ENCODE measurements around the gene PRPF19. TPM values are rescaled to one million over a fixed set of nuclear protein-coding genes. Genes with fewer than 3 reads are reported as not detected.

PRPF19 gene
- total and polyA plus RNA-seq, 2 donors, result 49.2 to 74.9 TPM

GRCh38 chr11:60928563-60929001 is 22.2 kb upstream of the PRPF19 start:
- H3K27ac ChIP-seq (ENCODE audit: low read depth in 1 of 2, low read length in 1 of 2), result no peak overlapping the region
- DNase-seq (ENCODE audit: low read depth in 6 of 9, low spot score in 9 of 9), result no peak
- WGBS, result 98% methylated on average over 20 of the region's 20 CpGs
- H3K4me3 ChIP-seq (ENCODE audit: low read length in 2 of 2), result no peak overlapping the region
- H3K9me3 ChIP-seq (ENCODE audit: control insufficient read depth in 2 of 2, insufficient read depth in 1 of 2, low read length in 1 of 2), result peaks cover 0 to 7% of the 10 kb centered on the region in 2 donors
- H3K4me1 ChIP-seq (ENCODE audit: control insufficient read depth in 2 of 2, insufficient read depth in 2 of 2, low read length in 2 of 2), result peaks cover 7 to 23% of the 10 kb centered on the region in 2 donors
- H3K27me3 ChIP-seq (ENCODE audit: control insufficient read depth in 2 of 2, insufficient read depth in 1 of 2, low read length in 1 of 2), result peaks cover 15 to 76% of the 10 kb centered on the region in 2 donors
- peaks cover 0 to 2% of the 10 kb centered on the region in 2 donors for H3K36me3 ChIP-seq (ENCODE audit: control insufficient read depth in 2 of 2, insufficient read depth in 2 of 2, low read length in 1 of 2)

DNA sequence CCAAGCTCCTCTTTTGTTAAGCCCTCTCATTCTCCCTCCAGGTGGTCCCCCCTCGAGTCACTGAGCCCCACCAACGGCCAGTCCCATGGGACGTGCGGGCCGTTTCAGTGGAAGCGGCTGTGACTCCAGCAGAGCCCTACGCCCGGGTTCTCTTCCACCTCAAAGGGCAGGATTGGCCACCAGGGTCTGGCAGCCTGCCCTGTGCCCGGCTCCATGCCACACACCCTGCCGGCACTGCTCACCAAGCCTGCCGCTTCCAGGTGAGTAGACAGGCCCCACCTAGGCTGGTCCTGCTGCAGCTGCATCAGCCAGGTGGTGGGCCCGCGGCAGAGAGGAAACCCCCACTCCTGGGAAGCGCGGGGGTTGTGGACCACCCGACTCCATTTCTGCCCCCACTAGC is 21.2 kb upstream of the PRPF19 start:
- H3K9me3 ChIP-seq (ENCODE audit: control insufficient read depth in 2 of 2, insufficient read depth in 1 of 2, low read length in 1 of 2), result peaks cover 0 to 7% of the 10 kb centered on the region in 2 donors
- 86% methylated on average over 16 of the region's 16 CpGs for WGBS
- peaks cover 8 to 11% of the 10 kb centered on the region in 2 donors for H3K36me3 ChIP-seq (ENCODE audit: control insufficient read depth in 2 of 2, insufficient read depth in 2 of 2, low read length in 1 of 2)
- no peak for DNase-seq (ENCODE audit: low read depth in 6 of 9, low spot score in 9 of 9)
- no peak overlapping the region for H3K4me3 ChIP-seq (ENCODE audit: low read length in 2 of 2)
- H3K27ac ChIP-seq (ENCODE audit: low read depth in 1 of 2, low read length in 1 of 2), result no peak overlapping the region
- H3K4me1 ChIP-seq (ENCODE audit: control insufficient read depth in 2 of 2, insufficient read depth in 2 of 2, low read length in 2 of 2), result peaks cover 7 to 24% of the 10 kb centered on the region in 2 donors
- H3K27me3 ChIP-seq (ENCODE audit: control insufficient read depth in 2 of 2, insufficient read depth in 1 of 2, low read length in 1 of 2), result peaks cover 18 to 84% of the 10 kb centered on the region in 2 donors

- Histone ChIP-seq H3K27ac (ENCODE audit: low read depth in 1 of 2, low read length in 1 of 2) (no peak overlapping the region), H3K4me3 (ENCODE audit: low read length in 2 of 2) (no peak overlapping the region), H3K9me3 (ENCODE audit: control insufficient read depth in 2 of 2, insufficient read depth in 1 of 2, low read length in 1 of 2) (peaks cover 0 to 7% of the 10 kb centered on the region in 2 donors), H3K27me3 (ENCODE audit: control insufficient read depth in 2 of 2, insufficient read depth in 1 of 2, low read length in 1 of 2) (peaks cover 18 to 84% of the 10 kb centered on the region in 2 donors), H3K4me1 (ENCODE audit: control insufficient read depth in 2 of 2, insufficient read depth in 2 of 2, low read length in 2 of 2) (peaks cover 7 to 24% of the 10 kb centered on the region in 2 donors), H3K36me3 (ENCODE audit: control insufficient read depth in 2 of 2, insufficient read depth in 2 of 2, low read length in 1 of 2) (peaks cover 12 to 16% of the 10 kb centered on the region in 2 donors)
- DNase-seq (ENCODE audit: low read depth in 6 of 9, low spot score in 9 of 9), result no peak
- WGBS, result 95% methylated on average over 8 of the region's 8 CpGs
Measured at GRCh38 chr11:60927061-60927592, 20.7 kb upstream of the PRPF19 start.

DNA sequence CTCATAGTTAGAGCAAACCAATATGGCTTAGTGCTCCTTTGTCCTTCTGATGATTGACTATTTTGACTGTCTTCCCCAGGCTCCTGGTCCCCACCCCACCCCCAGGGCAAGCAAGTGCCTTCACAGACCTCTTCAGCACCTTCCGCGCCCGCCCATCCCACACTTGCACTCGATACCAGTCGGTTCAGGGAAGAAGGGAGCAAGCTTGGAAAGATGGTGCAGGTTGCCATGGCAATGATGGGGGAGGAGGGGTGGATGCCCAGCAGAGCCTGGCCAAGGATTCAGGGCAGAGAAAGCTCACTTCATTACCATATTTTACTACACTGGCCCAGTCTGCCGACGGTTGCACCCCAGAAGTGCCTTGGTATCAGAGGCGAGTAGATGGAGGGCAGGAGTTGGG is 20.1 kb upstream of the PRPF19 start:
- Histone ChIP-seq H3K36me3 (ENCODE audit: control insufficient read depth in 2 of 2, insufficient read depth in 2 of 2, low read length in 1 of 2) (peaks cover 19 to 22% of the 10 kb centered on the region in 2 donors), H3K27ac (ENCODE audit: low read depth in 1 of 2, low read length in 1 of 2) (no peak overlapping the region), H3K9me3 (ENCODE audit: control insufficient read depth in 2 of 2, insufficient read depth in 1 of 2, low read length in 1 of 2) (peaks cover 0 to 7% of the 10 kb centered on the region in 2 donors), H3K4me3 (ENCODE audit: low read length in 2 of 2) (no peak overlapping the region), H3K27me3 (ENCODE audit: control insufficient read depth in 2 of 2, insufficient read depth in 1 of 2, low read length in 1 of 2) (peaks cover 18 to 79% of the 10 kb centered on the region in 2 donors), H3K4me1 (ENCODE audit: control insufficient read depth in 2 of 2, insufficient read depth in 2 of 2, low read length in 2 of 2) (peaks cover 7 to 24% of the 10 kb centered on the region in 2 donors)
- WGBS, result 97% methylated on average over 8 of the region's 8 CpGs
- no peak for DNase-seq (ENCODE audit: low read depth in 6 of 9, low spot score in 9 of 9)

DNA sequence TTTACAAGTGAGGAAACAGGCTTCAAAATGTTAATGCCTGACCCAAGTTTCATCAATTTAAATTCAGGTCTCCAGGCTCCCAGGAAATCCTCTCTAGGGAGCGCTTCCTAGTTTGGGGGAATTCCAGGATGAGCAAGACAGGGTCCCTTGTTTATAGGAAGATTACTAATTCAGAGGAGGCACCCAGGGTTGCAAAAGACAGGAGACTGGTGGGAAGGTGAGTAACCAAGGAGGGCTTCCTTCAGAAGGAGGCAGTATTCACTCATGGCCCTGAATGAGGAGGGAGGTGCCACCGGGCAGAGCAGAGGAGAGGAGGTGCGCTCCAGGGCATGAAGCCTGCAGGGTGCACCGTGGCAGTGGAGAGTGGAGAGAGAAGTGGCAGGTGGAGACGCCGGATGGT is 19.5 kb upstream of the PRPF19 start:
- Histone ChIP-seq H3K27ac (ENCODE audit: low read depth in 1 of 2, low read length in 1 of 2) (no peak overlapping the region), H3K4me1 (ENCODE audit: control insufficient read depth in 2 of 2, insufficient read depth in 2 of 2, low read length in 2 of 2) (peaks cover 7 to 24% of the 10 kb centered on the region in 2 donors), H3K9me3 (ENCODE audit: control insufficient read depth in 2 of 2, insufficient read depth in 1 of 2, low read length in 1 of 2) (peaks cover 0 to 7% of the 10 kb centered on the region in 2 donors), H3K4me3 (ENCODE audit: low read length in 2 of 2) (no peak overlapping the region), H3K36me3 (ENCODE audit: control insufficient read depth in 2 of 2, insufficient read depth in 2 of 2, low read length in 1 of 2) (peaks cover 25 to 29% of the 10 kb centered on the region in 2 donors), H3K27me3 (ENCODE audit: control insufficient read depth in 2 of 2, insufficient read depth in 1 of 2, low read length in 1 of 2) (peaks cover 18 to 74% of the 10 kb centered on the region in 2 donors)
- no peak for DNase-seq (ENCODE audit: low read depth in 6 of 9, low spot score in 9 of 9)
- 77% methylated on average over 6 of the region's 6 CpGs for WGBS

- peaks cover 32 to 36% of the 10 kb centered on the region in 2 donors for H3K36me3 ChIP-seq (ENCODE audit: control insufficient read depth in 2 of 2, insufficient read depth in 2 of 2, low read length in 1 of 2)
- peak in 1 of 9 donors; percentile 25 for DNase-seq (ENCODE audit: low read depth in 6 of 9, low spot score in 9 of 9)
- H3K27ac ChIP-seq (ENCODE audit: low read depth in 1 of 2, low read length in 1 of 2), result no peak overlapping the region
- H3K4me1 ChIP-seq (ENCODE audit: control insufficient read depth in 2 of 2, insufficient read depth in 2 of 2, low read length in 2 of 2), result peaks cover 7 to 24% of the 10 kb centered on the region in 2 donors
- peak overlapping the region; percentile 20 to 49 for H3K4me3 ChIP-seq (ENCODE audit: low read length in 2 of 2)
- H3K9me3 ChIP-seq (ENCODE audit: control insufficient read depth in 2 of 2, insufficient read depth in 1 of 2, low read length in 1 of 2), result peaks cover 0 to 7% of the 10 kb centered on the region in 2 donors
- peaks cover 18 to 67% of the 10 kb centered on the region in 2 donors for H3K27me3 ChIP-seq (ENCODE audit: control insufficient read depth in 2 of 2, insufficient read depth in 1 of 2, low read length in 1 of 2)
- 8% methylated on average over 35 of the region's 35 CpGs for WGBS
Measured at GRCh38 chr11:60924906-60925853, 18.8 kb upstream of the PRPF19 start.

DNA sequence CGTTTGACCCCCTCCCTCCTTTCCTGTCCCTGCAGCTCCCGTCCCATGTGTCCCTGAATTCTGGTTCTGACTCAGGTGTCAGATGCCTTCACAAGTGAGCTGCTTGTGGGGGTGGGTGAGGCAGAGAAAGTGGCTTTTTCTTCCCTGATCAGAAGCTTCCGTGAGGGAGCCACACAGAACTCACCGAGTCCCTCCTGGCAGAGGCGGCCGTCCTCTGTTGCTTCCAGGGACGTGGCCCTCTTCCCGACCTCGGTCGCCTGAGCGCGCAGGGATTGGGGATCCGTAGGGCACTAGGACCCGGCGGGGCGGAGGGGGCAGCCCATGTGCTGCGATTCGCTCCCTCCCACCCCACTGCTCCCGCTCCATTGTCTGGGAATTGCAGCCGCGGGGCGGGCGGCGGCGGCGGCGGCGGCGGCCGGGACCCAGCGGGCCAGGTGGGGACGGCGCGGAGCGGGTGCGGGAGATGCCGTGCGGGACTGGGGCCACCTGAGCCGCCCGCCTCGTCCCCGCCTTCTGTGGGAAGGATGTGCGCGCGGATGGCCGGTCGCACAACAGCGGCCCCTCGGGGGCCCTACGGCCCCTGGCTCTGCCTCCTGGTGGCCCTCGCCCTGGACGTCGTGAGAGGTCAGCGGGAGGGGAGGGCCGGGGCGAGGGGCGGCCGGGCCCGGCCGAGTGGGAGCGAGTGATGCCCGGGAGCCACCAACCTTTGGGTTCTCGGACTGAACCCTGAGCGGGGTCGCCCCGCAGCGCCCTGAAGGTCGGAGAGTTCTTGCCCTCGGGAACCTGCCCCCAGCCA is 17.9 kb upstream of the PRPF19 start, which contains the start of gene TMEM132A:
Gene TMEM132A (plus strand): TSS at position 351 of the 796 bp plus-strand sequence. CDS start 174 bp downstream, at position 525.
- no peak within 1 kb of the TSS for H3K27ac ChIP-seq (ENCODE audit: low read depth in 1 of 2, low read length in 1 of 2)

GRCh38 chr11:60923800-60924109 is 17.4 kb upstream of the PRPF19 start:
- peaks cover 7 to 29% of the 10 kb centered on the region in 2 donors for H3K4me1 ChIP-seq (ENCODE audit: control insufficient read depth in 2 of 2, insufficient read depth in 2 of 2, low read length in 2 of 2)
- no peak overlapping the region for H3K27ac ChIP-seq (ENCODE audit: low read depth in 1 of 2, low read length in 1 of 2)
- peaks cover 41% of the 10 kb centered on the region in 2 donors for H3K36me3 ChIP-seq (ENCODE audit: control insufficient read depth in 2 of 2, insufficient read depth in 2 of 2, low read length in 1 of 2)
- peaks cover 0 to 7% of the 10 kb centered on the region in 2 donors for H3K9me3 ChIP-seq (ENCODE audit: control insufficient read depth in 2 of 2, insufficient read depth in 1 of 2, low read length in 1 of 2)
- peaks cover 18 to 54% of the 10 kb centered on the region in 2 donors for H3K27me3 ChIP-seq (ENCODE audit: control insufficient read depth in 2 of 2, insufficient read depth in 1 of 2, low read length in 1 of 2)
- WGBS, result 75% methylated on average over 6 of the region's 6 CpGs
- DNase-seq (ENCODE audit: low read depth in 6 of 9, low spot score in 9 of 9), result no peak
- H3K4me3 ChIP-seq (ENCODE audit: low read length in 2 of 2), result no peak overlapping the region

More for the DNA sequence above, 17.9 kb upstream of the PRPF19 start, which contains the start of gene TMEM132A:
- no peak for DNase-seq (ENCODE audit: low read depth in 6 of 9, low spot score in 9 of 9)
- peaks cover 18 to 60% of the 10 kb centered on the region in 2 donors for H3K27me3 ChIP-seq (ENCODE audit: control insufficient read depth in 2 of 2, insufficient read depth in 1 of 2, low read length in 1 of 2)
- H3K36me3 ChIP-seq (ENCODE audit: control insufficient read depth in 2 of 2, insufficient read depth in 2 of 2, low read length in 1 of 2), result peaks cover 41% of the 10 kb centered on the region in 2 donors
- peak within 1 kb of the TSS; percentile 20 to 49 for H3K4me3 ChIP-seq (ENCODE audit: low read length in 2 of 2)
- 2% methylated on average over 69 of the region's 69 CpGs for WGBS
- H3K4me1 ChIP-seq (ENCODE audit: control insufficient read depth in 2 of 2, insufficient read depth in 2 of 2, low read length in 2 of 2), result peaks cover 7 to 29% of the 10 kb centered on the region in 2 donors
- peaks cover 0 to 7% of the 10 kb centered on the region in 2 donors for H3K9me3 ChIP-seq (ENCODE audit: control insufficient read depth in 2 of 2, insufficient read depth in 1 of 2, low read length in 1 of 2)

Measured in thymus (tissue), 11 donors.